ENCODE data around the gene ABHD17A. TPM values are rescaled to one million over a fixed set of nuclear protein-coding genes. Genes with fewer than 3 reads are reported as not detected.

Gene ABHD17A
- total and polyA plus RNA-seq, 9 of the 15 experiments (the other 6 are each of a cell fraction or from before 2014, with no cell fraction given): 0.04 to 135 (median 21.8) TPM; not detected in 1

DNA sequence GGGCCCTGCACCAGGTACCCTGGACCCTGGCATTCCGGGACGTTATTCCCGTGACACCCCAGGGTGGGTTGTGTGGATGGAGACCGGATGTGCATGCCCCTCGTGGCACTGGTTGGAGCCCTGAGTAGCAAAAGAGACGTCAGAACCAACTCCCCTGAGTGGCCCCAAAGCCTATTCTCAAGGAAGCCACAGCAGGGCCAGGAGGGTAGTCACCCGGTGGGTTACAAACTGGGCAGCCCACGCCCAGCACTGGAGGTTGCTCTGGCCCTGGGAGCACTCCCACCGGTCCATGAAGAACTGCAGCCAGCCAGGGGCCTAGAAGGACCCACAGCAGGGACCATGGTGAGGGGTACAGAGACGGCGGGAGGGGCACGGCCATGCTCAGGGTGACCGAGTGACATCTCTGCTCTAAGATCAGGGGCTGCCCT lies 29.5 kb downstream of the ABHD17A start (continued):
- no peak for TF ChIP-seq ZZZ3 (IDR thresholded peaks at IDR 0.05)
- TF ChIP-seq, protein P1, sequence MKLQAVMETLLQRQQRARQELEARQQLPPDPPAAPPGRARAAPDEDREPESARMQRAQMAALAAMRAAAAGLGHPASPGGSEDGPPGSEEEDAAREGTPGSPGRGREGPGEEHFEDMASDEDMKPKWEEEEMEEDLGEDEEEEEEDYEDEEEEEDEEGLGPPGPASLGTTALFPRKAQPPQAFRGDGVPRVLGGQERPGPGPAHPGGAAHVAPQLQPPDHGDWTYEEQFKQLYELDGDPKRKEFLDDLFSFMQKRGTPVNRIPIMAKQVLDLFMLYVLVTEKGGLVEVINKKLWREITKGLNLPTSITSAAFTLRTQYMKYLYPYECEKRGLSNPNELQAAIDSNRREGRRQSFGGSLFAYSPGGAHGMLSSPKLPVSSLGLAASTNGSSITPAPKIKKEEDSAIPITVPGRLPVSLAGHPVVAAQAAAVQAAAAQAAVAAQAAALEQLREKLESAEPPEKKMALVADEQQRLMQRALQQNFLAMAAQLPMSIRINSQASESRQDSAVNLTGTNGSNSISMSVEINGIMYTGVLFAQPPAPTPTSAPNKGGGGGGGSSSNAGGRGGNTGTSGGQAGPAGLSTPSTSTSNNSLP (IDR thresholded peaks at IDR 0.05; ENCODE audit: borderline replicate concordance, low read depth, low read length): no peak
- no peak for TF ChIP-seq NBN (IDR thresholded peaks at IDR 0.05; ENCODE audit: low read depth)
- TF ChIP-seq, protein P2, sequence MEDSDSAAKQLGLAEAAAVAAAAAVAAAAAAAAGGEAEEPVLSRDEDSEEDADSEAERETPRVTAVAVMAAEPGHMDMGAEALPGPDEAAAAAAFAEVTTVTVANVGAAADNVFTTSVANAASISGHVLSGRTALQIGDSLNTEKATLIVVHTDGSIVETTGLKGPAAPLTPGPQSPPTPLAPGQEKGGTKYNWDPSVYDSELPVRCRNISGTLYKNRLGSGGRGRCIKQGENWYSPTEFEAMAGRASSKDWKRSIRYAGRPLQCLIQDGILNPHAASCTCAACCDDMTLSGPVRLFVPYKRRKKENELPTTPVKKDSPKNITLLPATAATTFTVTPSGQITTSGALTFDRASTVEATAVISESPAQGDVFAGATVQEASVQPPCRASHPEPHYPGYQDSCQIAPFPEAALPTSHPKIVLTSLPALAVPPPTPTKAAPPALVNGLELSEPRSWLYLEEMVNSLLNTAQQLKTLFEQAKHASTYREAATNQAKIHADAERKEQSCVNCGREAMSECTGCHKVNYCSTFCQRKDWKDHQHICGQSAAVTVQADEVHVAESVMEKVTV (CRISPR knock-in tag; IDR thresholded peaks at IDR 0.05): no peak
- TF ChIP-seq, protein P3, sequence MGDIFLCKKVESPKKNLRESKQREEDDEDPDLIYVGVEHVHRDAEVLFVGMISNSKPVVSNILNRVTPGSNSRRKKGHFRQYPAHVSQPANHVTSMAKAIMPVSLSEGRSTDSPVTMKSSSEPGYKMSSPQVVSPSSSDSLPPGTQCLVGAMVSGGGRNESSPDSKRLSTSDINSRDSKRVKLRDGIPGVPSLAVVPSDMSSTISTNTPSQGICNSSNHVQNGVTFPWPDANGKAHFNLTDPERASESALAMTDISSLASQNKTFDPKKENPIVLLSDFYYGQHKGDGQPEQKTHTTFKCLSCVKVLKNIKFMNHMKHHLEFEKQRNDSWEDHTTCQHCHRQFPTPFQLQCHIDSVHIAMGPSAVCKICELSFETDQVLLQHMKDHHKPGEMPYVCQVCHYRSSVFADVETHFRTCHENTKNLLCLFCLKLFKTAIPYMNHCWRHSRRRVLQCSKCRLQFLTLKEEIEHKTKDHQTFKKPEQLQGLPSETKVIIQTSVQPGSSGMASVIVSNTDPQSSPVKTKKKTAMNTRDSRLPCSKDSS (IDR thresholded peaks at IDR 0.05; ENCODE audit: low read depth, partially characterized antibody): no peak
- TF ChIP-seq ZNF239 (CRISPR knock-in tag; IDR thresholded peaks at IDR 0.05): no peak
- TF ChIP-seq ZNF140 (CRISPR knock-in tag; IDR thresholded peaks at IDR 0.05): no peak
- no peak for TF ChIP-seq MECOM (CRISPR knock-in tag; IDR thresholded peaks at IDR 0.05)
- TF ChIP-seq ADNP (tag; IDR thresholded peaks at IDR 0.05): no peak
- TF ChIP-seq NEUROD1 (IDR thresholded peaks at IDR 0.05; ENCODE audit: borderline replicate concordance, low read depth, low read length, partially characterized antibody): no peak
- peak; percentile 47 for TF ChIP-seq ZFX (CRISPR knock-in tag; IDR thresholded peaks at IDR 0.05)
- no peak for TF ChIP-seq FOS (IDR thresholded peaks at IDR 0.05; ENCODE audit: extremely low read depth, insufficient read length)
- TF ChIP-seq BMI1 (IDR thresholded peaks at IDR 0.05; ENCODE audit: low read length): no peak
- TF ChIP-seq MYNN (IDR thresholded peaks at IDR 0.05): no peak
- no peak for TF ChIP-seq MYNN (CRISPR knock-in tag; IDR thresholded peaks at IDR 0.05)
- TF ChIP-seq, protein P4, sequence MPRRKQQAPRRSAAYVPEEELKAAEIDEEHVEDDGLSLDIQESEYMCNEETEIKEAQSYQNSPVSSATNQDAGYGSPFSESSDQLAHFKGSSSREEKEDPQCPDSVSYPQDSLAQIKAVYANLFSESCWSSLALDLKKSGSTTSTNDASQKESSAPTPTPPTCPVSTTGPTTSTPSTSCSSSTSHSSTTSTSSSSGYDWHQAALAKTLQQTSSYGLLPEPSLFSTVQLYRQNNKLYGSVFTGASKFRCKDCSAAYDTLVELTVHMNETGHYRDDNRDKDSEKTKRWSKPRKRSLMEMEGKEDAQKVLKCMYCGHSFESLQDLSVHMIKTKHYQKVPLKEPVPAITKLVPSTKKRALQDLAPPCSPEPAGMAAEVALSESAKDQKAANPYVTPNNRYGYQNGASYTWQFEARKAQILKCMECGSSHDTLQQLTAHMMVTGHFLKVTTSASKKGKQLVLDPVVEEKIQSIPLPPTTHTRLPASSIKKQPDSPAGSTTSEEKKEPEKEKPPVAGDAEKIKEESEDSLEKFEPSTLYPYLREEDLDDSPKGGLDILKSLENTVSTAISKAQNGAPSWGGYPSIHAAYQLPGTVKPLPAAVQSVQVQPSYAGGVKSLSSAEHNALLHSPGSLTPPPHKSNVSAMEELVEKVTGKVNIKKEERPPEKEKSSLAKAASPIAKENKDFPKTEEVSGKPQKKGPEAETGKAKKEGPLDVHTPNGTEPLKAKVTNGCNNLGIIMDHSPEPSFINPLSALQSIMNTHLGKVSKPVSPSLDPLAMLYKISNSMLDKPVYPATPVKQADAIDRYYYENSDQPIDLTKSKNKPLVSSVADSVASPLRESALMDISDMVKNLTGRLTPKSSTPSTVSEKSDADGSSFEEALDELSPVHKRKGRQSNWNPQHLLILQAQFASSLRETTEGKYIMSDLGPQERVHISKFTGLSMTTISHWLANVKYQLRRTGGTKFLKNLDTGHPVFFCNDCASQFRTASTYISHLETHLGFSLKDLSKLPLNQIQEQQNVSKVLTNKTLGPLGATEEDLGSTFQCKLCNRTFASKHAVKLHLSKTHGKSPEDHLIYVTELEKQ (CRISPR knock-in tag; IDR thresholded peaks at IDR 0.05): no peak
- TF ChIP-seq ARHGAP35 (IDR thresholded peaks at IDR 0.05; ENCODE audit: partially characterized antibody): no peak
- TF ChIP-seq TAF1 (IDR thresholded peaks at IDR 0.05; ENCODE audit: control insufficient read depth, extremely low read depth, insufficient read depth, low read length, severe bottlenecking): peak; percentile 6
- TF ChIP-seq, protein P5, sequence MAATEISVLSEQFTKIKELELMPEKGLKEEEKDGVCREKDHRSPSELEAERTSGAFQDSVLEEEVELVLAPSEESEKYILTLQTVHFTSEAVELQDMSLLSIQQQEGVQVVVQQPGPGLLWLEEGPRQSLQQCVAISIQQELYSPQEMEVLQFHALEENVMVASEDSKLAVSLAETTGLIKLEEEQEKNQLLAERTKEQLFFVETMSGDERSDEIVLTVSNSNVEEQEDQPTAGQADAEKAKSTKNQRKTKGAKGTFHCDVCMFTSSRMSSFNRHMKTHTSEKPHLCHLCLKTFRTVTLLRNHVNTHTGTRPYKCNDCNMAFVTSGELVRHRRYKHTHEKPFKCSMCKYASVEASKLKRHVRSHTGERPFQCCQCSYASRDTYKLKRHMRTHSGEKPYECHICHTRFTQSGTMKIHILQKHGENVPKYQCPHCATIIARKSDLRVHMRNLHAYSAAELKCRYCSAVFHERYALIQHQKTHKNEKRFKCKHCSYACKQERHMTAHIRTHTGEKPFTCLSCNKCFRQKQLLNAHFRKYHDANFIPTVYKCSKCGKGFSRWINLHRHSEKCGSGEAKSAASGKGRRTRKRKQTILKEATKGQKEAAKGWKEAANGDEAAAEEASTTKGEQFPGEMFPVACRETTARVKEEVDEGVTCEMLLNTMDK (IDR thresholded peaks at IDR 0.05; ENCODE audit: borderline replicate concordance, insufficient read depth, low read depth, low read length, poor library complexity, severe bottlenecking): no peak

All from K562 (cell line).